ENCODE results near the gene SLC16A14. TPM values are rescaled to one million over a fixed set of nuclear protein-coding genes. Genes with fewer than 3 reads are reported as not detected.
A peak's percentile ranks its signal among the peaks of the same experiment; 100 is the strongest.

SLC16A14 gene
- total and polyA plus RNA-seq, 2 donors (not counting 3 experiments of a cell fraction or from before 2014, with no cell fraction given), result 0.22 to 0.30 TPM

DNA sequence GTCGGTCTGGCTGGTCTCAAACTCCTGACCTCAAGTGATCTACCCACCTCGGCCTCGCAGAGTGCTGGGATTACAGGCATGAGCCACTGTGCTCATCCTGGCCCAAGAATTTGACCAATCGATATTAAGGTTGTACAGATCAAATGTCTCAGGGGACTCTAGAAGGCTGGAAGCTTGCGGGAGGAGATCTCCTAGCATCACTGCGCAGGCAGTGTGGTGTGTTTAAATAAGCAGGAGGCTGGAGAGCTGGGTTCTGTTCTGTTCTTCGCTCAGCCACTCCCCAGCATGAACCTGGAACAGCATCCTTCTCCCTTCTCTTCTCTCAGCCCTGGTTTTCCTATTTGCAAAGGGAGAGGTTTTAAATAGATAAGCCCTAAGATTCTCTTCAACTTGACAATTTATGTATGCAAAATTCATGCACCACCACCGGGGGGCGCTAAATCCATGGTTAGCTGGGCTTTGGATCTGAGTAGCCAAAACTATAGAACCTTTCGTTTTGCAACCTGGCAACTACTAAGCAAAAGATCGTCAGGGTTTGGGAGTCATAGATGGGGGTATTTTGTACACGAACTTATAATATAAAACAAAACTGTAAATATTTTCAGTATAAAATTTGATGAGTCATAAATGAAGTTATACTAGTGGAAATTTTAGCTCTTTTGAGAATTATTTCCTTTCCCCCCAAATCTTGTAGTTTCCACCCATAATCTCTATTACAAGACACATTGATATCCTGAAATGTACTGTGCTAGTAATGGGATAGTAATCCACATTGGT, 60.6 kb downstream of the SLC16A14 start:
- no peaks in the 10 kb centered on the region for H3K79me2 ChIP-seq (ENCODE audit: control insufficient read depth, insufficient read depth, low read length)
- dilution Hi-C loops (cut with MboI; ENCODE audit: extremely low pct_ligation_motif_present, low sequenced_read_pairs) (no loop called here), intact Hi-C loops (cut with micrococcal nuclease) (loop anchor here (1.0 to 5.0 kb wide), 8 partner anchors 60 to 790 kb away; partner anchors contain the start of genes CAB39, FBXO36, SLC16A14 and TRIP12)
- peak overlapping the region; percentile 52 for H3K4me2 ChIP-seq (ENCODE audit: insufficient read depth, low read length)
- H3K36me3 ChIP-seq (ENCODE audit: control insufficient read depth in 2 of 2, extremely low read depth in 1 of 2, insufficient read depth in 2 of 2, low read length in 2 of 2), result no peaks in the 10 kb centered on the region
- no peak for TF ChIP-seq GATA2 (IDR thresholded peaks at IDR 0.05; ENCODE audit: insufficient read depth, insufficient read length, low read depth, low read length)
- TF ChIP-seq JUN (IDR thresholded peaks at IDR 0.05; ENCODE audit: borderline replicate concordance, insufficient read depth, insufficient read length, low read depth), result no peak
- TF ChIP-seq, protein P1, sequence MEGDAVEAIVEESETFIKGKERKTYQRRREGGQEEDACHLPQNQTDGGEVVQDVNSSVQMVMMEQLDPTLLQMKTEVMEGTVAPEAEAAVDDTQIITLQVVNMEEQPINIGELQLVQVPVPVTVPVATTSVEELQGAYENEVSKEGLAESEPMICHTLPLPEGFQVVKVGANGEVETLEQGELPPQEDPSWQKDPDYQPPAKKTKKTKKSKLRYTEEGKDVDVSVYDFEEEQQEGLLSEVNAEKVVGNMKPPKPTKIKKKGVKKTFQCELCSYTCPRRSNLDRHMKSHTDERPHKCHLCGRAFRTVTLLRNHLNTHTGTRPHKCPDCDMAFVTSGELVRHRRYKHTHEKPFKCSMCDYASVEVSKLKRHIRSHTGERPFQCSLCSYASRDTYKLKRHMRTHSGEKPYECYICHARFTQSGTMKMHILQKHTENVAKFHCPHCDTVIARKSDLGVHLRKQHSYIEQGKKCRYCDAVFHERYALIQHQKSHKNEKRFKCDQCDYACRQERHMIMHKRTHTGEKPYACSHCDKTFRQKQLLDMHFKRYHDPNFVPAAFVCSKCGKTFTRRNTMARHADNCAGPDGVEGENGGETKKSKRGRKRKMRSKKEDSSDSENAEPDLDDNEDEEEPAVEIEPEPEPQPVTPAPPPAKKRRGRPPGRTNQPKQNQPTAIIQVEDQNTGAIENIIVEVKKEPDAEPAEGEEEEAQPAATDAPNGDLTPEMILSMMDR (IDR thresholded peaks at IDR 0.05; ENCODE audit: extremely low read depth in 1 of 2, insufficient read depth in 1 of 2, low read depth in 1 of 2, low read length in 2 of 2), result peak; percentile 67 to 78
- TF ChIP-seq MYC (IDR thresholded peaks at IDR 0.05; ENCODE audit: low read depth, low read length), result no peak
- peak; percentile 4 for TF ChIP-seq FOS (IDR thresholded peaks at IDR 0.05; ENCODE audit: borderline replicate concordance, insufficient read depth, low read length)
- no peak for TF ChIP-seq POLR2A (IDR thresholded peaks at IDR 0.05; ENCODE audit: low read depth, low read length)
- H2AFZ ChIP-seq (ENCODE audit: low read depth, low read length), result no peak overlapping the region
- DNase-seq (ENCODE audit: low read depth, low spot score), result peak; percentile 78
- no peaks in the 10 kb centered on the region for H4K20me1 ChIP-seq (replicated peaks; ENCODE audit: control insufficient read depth, extremely low read depth, insufficient read depth, low read length)
- POLR2A ChIA-PET, result no interaction called here
- H3K9me1 ChIP-seq (replicated peaks; ENCODE audit: control insufficient read depth, extremely low read depth, insufficient read depth, low read length), result no peaks in the 10 kb centered on the region
- peak; percentile 90 for FAIRE-seq
- H3K9me3 ChIP-seq (replicated peaks; ENCODE audit: control insufficient read depth, insufficient read depth, low read length), result no peaks in the 10 kb centered on the region
- no peak overlapping the region for H3K27ac ChIP-seq (ENCODE audit: insufficient read depth, low read depth, low read length)
- BruUV-seq (replicated peaks), result no TSS peak
- peaks cover 7% of the 10 kb centered on the region for H3K4me1 ChIP-seq (ENCODE audit: control insufficient read depth, extremely low read depth, insufficient read depth, low read length)
- no peak overlapping the region for H3K9ac ChIP-seq (replicated peaks; ENCODE audit: extremely low read depth, insufficient read depth, low read length)
- H3K27me3 ChIP-seq (ENCODE audit: control insufficient read depth in 2 of 2, insufficient read depth in 2 of 2, low read length in 2 of 2), result no peaks in the 10 kb centered on the region
- CTCF ChIA-PET, result interaction anchor here (0.7 to 4.4 kb wide), 38 partner anchors 8 to 806 kb away, joined by 3 to 121 read pairs (median 4); partner anchors contain the start of gene SLC16A14
- H3K4me3 ChIP-seq (replicated peaks in 1 of 3; ENCODE audit: insufficient read depth in 1 of 3, low read depth in 1 of 3, low read length in 3 of 3), result peak overlapping the region in 1 of 3 experiments; percentile 20
